Measurements from ENCODE around the gene ZNF528. TPM values are rescaled to one million over a fixed set of nuclear protein-coding genes. Genes with fewer than 3 reads are reported as not detected.
A peak's percentile ranks its signal among the peaks of the same experiment; 100 is the strongest.

The ZNF528 gene
- total RNA-seq = 10 to 100 TPM; 13.7 to 17.0 TPM
- long read RNA-seq, full-length matches to known transcripts = 1 of 4 reads
- long read RNA-seq, partial matches to known transcripts = 1 of 4 reads
- long read RNA-seq, other reads (novel, unspliced or antisense) = 2 of 4 reads

DNA sequence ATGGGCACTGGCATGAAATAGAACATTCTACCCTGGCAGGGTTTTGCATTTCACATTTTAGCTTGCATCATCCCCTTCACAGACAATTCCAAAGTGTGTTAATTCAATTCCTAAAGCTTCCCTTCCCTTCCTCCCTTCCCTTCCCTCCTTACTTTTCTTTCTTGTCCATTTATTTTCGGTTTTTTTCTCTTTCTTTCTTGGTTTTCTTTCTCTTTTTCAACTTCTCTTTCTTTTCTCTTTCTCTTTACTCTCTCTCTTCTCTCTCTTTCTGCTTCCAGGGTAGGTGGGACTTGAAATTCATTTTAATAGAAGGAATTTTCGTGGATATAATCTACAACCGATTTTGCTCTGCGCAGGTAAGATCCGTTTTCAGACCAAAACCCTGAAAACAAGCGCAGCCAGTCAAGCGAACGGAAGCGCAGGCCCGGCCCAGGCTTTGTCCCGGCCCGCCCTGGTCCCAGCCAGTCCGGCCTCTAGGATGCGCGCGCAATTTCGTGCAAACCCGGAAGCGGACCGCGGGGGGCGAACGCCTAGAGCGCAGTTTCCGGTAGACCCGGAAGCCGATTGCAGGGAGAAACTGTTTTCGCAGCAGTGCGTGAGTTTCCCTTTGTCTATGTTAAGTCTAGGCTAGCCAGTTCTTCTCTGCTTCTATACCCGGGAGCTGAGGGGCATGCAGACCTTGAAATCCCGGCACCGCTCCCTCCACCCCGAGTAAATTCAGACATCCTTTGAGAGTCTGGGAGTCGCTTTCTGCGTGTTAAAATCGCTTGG, at the start of gene ZNF528:
Gene ZNF528 (plus strand): TSS at position 540 of the 771 bp plus-strand sequence. CDS start 4,165 bp downstream, outside the sequence.
- intact Hi-C loops (cut with DNase I) = loop anchor here in 1 of 2 donors (2.0 kb wide), 1 partner anchor 55 kb away; the partner anchor contains the start of gene ZNF578
- DNase-seq (peak; percentile 98), ATAC-seq (peak; percentile 100)

DNA sequence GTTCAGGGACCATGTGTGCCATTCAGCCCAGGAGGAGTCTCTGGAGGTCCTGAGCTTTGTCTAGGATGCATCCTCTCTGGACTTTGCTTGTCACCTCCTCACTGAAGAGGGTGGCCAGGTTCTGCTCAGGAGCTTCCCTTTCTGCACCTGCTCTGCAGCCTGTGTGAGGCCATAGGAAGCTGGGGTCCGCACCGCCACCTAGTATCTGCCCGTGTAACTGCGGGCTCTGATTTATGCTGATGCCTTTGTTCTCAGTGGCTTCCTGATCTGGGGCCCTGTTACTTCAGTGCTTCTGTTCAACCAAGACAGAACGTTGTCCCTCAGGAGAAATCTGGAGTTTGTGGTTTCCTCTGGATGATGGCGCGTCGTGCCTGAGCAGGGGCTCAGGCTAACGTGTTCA, 46.1 kb upstream of the ZNF528 start:
- DNase-seq (no peak), ATAC-seq (no peak)
- intact Hi-C loops (cut with DNase I) = no loop called here

DNA sequence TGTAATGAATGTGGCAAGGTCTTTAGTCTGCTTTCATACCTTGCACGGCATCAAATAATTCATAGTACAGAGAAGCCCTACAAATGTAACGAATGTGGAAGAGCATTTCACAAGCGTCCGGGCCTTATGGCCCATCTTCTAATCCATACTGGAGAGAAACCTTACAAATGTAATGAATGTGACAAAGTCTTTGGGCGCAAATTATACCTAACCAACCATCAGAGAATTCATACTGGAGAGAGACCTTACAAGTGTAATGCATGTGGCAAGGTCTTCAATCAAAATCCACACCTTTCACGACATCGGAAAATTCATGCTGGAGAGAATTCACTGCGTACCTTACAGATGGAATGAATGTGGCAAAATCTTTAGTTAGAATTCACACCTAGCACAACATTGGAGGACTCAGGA, 31.2 kb upstream of the ZNF528 start:
- ATAC-seq (no peak), DNase-seq (no peak)
- intact Hi-C loops (cut with DNase I) = no loop called here

DNA sequence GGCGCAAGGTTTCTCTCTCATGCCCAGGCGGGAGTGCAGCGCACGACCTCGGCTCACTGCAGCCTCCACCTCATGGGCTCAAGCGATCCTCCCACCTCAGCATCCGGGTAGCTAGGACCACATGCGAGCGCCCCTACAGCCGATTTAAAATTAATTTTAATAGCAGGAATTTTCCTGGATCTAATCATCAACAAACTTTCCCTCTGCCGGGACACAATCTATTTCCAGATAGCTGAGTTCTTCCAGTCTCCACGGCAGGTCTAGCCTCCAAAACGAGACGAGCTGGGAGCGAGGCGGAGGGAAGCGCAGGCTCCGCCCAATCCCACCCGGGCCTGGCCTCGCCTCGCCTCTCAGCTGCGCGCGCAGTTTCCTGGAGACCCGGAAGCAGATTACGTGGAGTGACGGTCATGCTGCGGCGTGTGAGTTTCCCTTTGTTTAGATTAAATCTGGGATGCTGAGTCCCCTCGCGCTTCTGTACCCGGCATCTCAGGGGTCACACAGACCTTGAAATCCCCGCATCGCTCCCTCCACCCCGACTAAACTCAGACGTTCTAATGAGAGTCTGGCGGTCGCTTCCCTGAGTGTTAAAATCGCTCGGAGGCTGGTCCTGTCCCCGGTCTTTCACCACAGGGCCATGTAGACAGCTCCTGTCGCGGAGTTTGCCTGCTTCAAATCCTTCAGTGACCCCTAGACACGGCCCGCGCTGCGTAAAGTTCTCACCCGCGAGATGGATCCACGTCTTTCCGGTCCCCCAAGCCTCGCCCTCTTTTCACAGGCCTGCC, 27.9 kb upstream of the ZNF528 start, which contains the start of gene ZNF880:
Gene ZNF880 (plus strand): TSS at position 365 of the 782 bp plus-strand sequence. CDS start 43 bp downstream, at position 408.
- peak; percentile 96 for DNase-seq
- intact Hi-C loops (cut with DNase I) = no loop called here
- peak; percentile 100 for ATAC-seq

DNA sequence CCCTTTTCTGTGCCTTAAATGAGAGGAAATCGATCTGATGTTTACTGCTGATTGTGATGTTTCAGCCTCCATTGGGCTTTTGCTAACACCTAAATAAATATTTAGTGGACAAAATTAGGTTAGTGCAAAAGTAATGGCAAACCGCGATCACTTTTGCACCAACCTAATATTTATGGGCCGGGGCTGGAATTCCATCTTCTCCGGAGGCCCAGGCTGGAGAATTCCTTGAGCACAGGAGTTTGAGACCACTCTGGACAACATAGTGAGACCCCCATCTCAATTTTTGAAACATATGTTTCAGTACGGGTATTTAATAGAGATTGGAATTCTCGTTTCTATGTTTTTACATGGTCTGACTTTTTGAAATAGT, 27.3 kb upstream of the ZNF528 start:
- intact Hi-C loops (cut with DNase I) = no loop called here
- no peak for DNase-seq
- no peak for ATAC-seq

DNA sequence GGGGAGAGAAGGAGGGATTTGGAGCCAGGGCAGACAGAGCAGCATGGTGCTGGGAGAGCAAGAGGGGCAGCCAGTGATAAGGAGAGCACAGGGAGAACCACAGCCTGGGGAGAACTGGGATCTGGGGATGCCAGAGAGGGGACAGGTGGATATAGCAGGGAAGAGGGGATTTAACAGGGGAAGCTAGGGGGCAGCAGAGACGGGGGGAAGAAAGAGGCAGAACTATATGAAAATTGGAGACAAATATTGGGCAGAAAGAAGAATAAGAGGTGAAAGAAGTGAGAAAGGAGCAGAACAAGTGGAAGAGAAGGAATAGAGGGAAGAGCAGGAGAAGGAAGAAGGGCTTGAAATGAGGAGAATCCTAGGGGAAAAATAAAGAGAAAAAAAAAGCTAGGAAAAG, 6.5 kb upstream of the ZNF528 start:
- ATAC-seq = no peak
- no peak for DNase-seq
- intact Hi-C loops (cut with DNase I) = no loop called here

DNA sequence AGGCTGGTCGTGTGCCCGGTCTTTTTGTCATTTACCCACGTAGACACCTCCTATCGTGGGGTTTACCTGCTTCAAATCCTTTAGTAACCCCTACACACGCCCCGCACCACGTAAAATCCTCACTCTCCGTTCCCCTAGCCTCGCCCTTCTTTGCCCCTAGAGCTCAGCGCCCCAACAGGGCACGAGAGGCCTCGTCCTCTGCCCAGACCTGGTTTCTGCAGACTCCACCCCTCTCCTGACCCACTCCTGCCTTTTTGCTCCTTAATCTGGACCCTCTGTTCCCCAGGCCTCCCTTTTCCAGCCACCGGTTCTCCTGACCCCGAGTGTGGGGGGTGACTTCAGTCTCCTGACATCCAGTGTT, 412 bp downstream of the ZNF528 start:
- DNase-seq = no peak
- peak; percentile 27 to 49 for ATAC-seq
- intact Hi-C loops (cut with DNase I) = loop anchor here in 1 of 2 donors (2.0 kb wide), 1 partner anchor 55 kb away; the partner anchor contains the start of gene ZNF578

DNA sequence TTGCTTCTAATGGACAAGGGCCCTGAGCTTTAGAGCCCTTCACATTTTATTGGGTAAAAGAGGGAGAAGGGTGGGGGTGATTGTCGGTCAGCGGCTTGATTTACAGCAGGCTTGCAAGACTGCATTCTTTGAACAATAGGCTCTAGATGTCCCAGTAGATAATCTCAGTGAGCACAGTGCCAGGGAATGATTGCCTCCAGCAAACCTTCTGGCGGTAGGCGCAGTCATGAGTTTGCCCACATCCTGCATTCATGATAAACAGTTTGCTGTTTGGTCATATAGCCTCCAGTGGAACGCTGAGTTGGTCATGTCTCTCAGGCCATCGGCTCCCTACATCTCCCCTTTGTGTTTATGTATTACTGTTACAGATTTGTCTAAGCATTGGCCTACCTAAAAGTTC, 12.6 kb downstream of the ZNF528 start:
- ATAC-seq (no peak), DNase-seq (no peak)
- intact Hi-C loops (cut with DNase I) = no loop called here

DNA sequence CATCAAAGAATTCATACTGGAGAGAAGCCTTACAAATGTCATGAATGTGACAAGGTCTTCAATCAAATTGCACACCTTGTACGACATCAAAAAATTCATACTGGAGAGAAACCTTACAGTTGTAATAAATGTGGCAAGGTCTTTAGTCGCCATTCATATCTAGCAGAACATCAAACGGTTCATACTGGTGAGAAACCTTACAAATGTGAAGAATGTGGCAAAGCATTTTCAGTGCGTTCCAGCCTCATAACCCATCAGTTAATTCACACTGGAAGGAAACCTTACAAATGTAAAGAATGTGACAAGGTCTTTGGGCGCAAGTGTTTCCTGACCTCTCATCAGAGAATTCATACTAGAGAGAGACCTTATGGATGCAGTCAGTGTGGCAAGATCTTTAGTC, 18.1 kb downstream of the ZNF528 start:
- no peak for ATAC-seq
- intact Hi-C loops (cut with DNase I) = no loop called here
- no peak for DNase-seq

DNA sequence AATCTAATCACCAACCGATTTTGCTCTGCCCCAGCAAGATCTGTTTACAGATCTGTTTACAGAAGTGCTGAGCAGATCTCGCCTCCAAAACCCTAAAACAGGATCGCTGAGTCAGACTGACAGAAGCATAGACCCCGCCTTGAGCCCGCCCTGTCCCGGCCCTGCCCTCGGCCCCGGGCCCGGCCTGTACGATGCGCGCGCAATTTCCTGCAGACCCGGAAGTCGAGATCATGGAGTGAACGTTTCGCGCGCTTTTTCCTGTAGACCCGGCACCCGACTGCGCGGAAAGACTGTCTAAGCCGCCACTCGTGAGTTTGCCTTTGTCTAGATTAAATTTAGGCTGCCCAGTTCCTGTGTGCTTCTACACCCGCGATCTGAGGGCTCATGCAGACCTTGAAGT, 31.3 kb downstream of the ZNF528 start, which contains the start of gene ZNF534:
Gene ZNF534 (plus strand): TSS at position 212 of the 400 bp plus-strand sequence. CDS start 2,327 bp downstream, outside the sequence.
- intact Hi-C loops (cut with DNase I) = no loop called here
- DNase-seq = no peak
- no peak for ATAC-seq

DNA sequence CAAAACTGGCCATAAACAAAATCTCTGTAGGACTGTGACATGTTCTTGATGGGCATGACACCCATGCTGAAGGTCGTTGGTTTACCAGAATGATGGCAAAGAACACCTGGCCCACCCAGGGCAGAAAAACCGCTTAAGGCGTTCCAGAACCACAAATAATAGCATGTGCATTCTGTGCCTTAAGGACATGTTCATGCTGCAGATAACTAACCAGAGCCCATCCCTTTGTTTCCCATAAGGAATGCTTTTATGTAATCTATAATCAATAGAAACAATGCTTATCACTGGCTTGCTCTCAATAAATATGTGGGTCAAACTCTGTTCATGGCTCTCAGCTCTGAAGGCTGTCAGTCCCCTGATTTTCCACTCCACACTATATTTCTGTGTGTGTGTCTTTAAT, 44.5 kb downstream of the ZNF528 start:
- no peak for ATAC-seq
- DNase-seq = no peak
- intact Hi-C loops (cut with DNase I) = no loop called here

DNA sequence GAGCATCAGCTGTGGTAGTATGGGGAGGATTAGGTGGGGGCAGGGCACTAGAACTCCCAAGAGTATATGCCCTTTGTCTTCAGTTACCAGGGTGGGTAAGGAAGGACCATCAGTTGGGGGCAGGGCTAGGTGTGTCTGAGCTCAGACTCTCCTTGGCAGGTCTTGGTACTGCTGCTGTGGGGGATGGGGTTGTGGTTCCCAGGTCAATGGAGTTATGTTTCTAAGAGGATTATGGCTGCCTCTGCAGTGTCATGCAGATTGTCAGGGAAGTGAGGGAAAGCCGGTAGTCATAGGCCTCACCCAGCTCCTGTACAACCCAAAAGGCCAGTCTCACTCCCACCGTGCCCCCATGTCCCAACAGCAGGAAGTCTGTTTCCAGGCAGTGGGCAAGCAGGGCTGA, 46.9 kb downstream of the ZNF528 start:
- no peak for ATAC-seq
- DNase-seq = no peak
- intact Hi-C loops (cut with DNase I) = no loop called here

DNA sequence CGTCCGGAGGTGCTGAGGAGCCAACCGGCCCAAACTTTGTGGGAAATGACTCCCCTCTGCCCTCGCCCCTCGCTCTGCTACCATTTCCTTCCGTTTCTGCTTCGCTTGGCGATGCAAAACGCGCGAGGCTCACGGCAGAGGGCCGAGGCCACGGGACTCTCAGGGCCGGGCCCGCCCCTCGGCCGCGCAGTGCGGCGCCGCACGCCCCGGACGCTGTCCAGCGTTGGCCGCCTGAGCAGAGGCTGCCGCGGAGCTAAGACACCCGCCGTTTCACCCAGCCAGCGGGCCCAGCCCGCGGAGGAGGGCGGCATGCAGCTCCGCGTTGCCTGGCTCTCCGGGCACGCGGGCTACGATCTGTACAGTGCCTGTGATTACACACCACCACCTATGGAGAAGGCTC, 53.6 kb downstream of the ZNF528 start:
- intact Hi-C loops (cut with DNase I) = no loop called here
- DNase-seq = no peak
- ATAC-seq = no peak

DNA sequence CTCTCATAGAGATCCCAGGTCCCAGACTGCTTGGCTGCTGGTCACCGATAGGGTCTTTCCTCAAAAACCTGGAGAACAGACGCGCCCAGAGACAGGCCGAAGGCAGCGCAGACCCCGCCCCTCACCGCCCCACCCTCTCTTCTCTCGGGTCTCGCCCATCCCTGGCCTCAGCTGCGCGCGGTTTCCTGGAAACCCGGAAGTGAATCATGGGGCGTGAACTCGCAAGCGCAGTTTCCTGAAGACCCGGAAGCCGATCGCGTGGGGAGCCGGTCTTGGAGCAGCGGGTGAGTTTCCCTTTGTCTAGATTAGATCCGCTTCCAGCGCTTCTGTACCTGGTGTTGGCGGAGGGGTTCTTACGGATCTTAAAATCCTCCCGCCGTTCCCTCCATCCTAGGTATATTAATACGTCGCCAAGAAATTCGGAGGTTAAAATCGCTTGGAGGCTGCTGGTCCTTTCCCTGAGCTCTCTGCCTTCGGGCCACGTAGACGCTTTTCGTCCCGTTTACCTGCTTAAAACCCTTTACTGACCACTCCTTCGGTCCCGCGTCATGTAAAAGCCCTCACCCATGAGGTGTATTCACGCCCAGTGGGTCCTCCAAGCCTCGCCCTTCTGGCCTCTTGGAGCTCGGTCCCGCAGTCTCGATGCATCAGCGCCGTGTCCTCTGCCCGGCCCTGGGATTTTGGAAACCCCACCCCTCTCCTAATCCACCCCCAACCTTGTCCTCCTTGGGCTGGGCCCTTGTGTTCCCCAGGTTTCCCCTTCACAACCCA, 55.9 kb downstream of the ZNF528 start, which contains the start of gene ZNF578:
Gene ZNF578 (plus strand): TSS at position 230 of the 771 bp plus-strand sequence. CDS start 48,293 bp downstream, outside the sequence.
- intact Hi-C loops (cut with DNase I) = loop anchor here in 1 of 2 donors (2.0 kb wide), 1 partner anchor 55 kb away; no protein-coding TSS in a partner anchor
- ATAC-seq = peak; percentile 99

DNA sequence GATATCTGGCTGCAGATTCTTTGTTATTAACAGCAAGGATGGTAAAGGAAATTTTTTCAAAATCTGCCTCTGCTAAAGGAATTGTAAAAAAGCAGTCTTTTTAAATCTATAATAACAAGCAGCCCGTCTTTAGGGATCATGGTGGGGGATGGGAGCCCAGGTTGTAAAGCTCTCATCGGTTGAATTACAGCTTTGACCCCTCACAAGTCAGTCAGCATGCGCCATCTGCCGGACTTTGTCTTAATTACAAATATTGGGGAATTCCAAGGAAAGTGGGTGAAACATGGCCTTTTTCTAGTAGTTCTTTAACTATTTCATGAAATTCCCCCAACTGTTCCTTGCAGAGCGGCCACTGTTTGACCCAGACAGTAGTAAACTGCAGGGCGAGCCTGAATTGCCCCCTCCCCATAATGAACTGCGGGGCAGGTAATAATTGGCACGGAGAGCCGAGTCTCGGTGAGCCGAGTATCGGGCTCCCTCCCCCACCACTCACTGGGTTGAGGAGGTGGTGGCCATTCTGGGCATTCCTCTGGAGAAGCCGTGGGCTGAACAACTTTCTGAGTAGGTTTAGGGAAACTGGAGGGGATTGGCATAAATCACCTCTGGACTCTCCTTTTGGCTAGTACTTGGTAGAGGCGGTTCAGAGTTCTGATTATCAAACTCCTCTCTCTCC, 67.3 kb downstream of the ZNF528 start:
- DNase-seq (no peak), ATAC-seq (no peak)
- intact Hi-C loops (cut with DNase I) = no loop called here

More for the DNA sequence above, 55.9 kb downstream of the ZNF528 start, which contains the start of gene ZNF578:
- peak; percentile 90 for DNase-seq
